K562 (cell line): ENCODE data around the gene HAAO. TPM values are rescaled to one million over a fixed set of nuclear protein-coding genes. Genes with fewer than 3 reads are reported as not detected.

ENCODE experiments used
- ASH1L ChIP-seq: fragments of 450-650 bp; IDR thresholded peaks from 2 replicates; pipeline ENCODE4 v1.6.1; 2018; ENCODE audit warnings: borderline replicate concordance, mild to moderate bottlenecking, low read depth; ENCODE audit not compliant: partially characterized antibody
- BHLHE40 ChIP-seq: IDR thresholded peaks from 2 replicates; pipeline ENCODE4 v1.6.1; 2011; ENCODE audit warnings: low read length, improper control_type of control experiment
- CREB1 ChIP-seq, 2 experiments: sonication (generic) in 1 of 2; formaldehyde crosslinking in 1 of 2; IDR thresholded peaks; 2 replicates each; pipeline versions ENCODE4 v1.6.1 to v1.8.0; 2012 to 2022; ENCODE audit warnings: inconsistent platforms in 1 of 2, mild to moderate bottlenecking in 1 of 2, missing genetic modification reagents in 1 of 2, moderate library complexity in 1 of 2
- GABPB1 ChIP-seq: sonication (generic); formaldehyde crosslinking; IDR thresholded peaks from 2 replicates; pipeline ENCODE4 v1.8.0; 2022; ENCODE audit warnings: mild to moderate bottlenecking, missing genetic modification reagents
- MNT ChIP-seq, 2 experiments: fragments of 450-650 bp; conservative IDR thresholded peaks; 2 replicates each; pipeline ENCODE4 v1.6.1; 2017; ENCODE audit warnings: mild to moderate bottlenecking in 2 of 2, moderate library complexity in 2 of 2
- NKRF ChIP-seq: fragments of 450-650 bp; IDR thresholded peaks from 2 replicates; pipeline ENCODE4 v1.6.1; 2016; ENCODE audit warnings: borderline replicate concordance
- NR2C2 ChIP-seq, 2 experiments: fragments of 200-800 bp in 1 of 2; sonication (Bioruptor generic) in 1 of 2; sonication (generic) in 1 of 2; formaldehyde crosslinking in 1 of 2; IDR thresholded peaks; 2 replicates each; pipeline versions ENCODE4 v1.6.1 to v1.8.0; 2016 to 2022; ENCODE audit warnings: mild to moderate bottlenecking in 1 of 2, missing compliant biosample characterization in 1 of 2, missing genetic modification characterization in 1 of 2, missing genetic modification reagents in 1 of 2
- SP2 ChIP-seq: IDR thresholded peaks from 2 replicates; pipeline ENCODE4 v1.6.1; 2011; ENCODE audit warnings: mild to moderate bottlenecking, low read depth, low read length, moderate library complexity; ENCODE audit not compliant: poor library complexity, severe bottlenecking; ENCODE audit errors: extremely low read depth
- UBTF ChIP-seq, 2 experiments: IDR thresholded peaks; 2 replicates each; pipeline ENCODE4 v1.6.1; 2012; ENCODE audit warnings: improper control_type of control experiment in 2 of 2, low read depth in 2 of 2, low read length in 2 of 2, borderline replicate concordance in 1 of 2
- USF1 ChIP-seq: sonication (generic); formaldehyde crosslinking; IDR thresholded peaks from 2 replicates; pipeline ENCODE4 v1.9.0; 2022; ENCODE audit warnings: mild to moderate bottlenecking, missing genetic modification reagents
- XRCC5 ChIP-seq: fragments of 200-400 bp; formaldehyde crosslinking; IDR thresholded peaks from 2 replicates; pipeline ENCODE4 v1.6.1; 2017; ENCODE audit warnings: low read depth, mild to moderate bottlenecking, low read length
- ZNF12 ChIP-seq: sonication (generic); formaldehyde crosslinking; IDR thresholded peaks from 2 replicates; pipeline ENCODE4 v1.4.0; 2020; ENCODE audit warnings: mild to moderate bottlenecking, missing genetic modification reagents
- ZNF717 ChIP-seq: fragments of 250-450 bp; sonication (Bioruptor Pico); IDR thresholded peaks from 2 replicates; pipeline ENCODE4 v1.5.0; 2021
- polyA plus RNA-seq, 8 experiments: library from polyadenylated mRNA; depleted of rRNA in 4 of 8; stranded (reverse) in 5 of 8; unstranded in 3 of 8; fragments of >200 nt; fragmentation: Nextera tagmentation in 2 of 8; fragmentation: Illumina TruSeq in 1 of 8; extraction: Ambion mirVana in 2 of 8; extraction: Trizol in 1 of 8; gene quantifications; 2 replicates each; pipeline versions ENCODE4 v1.2.1 to v1.2.3, GENCODE V29; 2011 to 2014; ENCODE audit warnings: inconsistent platforms in 1 of 8, missing spikeins in 1 of 8
- total RNA-seq, 7 experiments: library from RNA; depleted of rRNA in 6 of 7; stranded (reverse); fragments of >200 nt in 6 of 7; fragmentation: Illumina TruSeq in 2 of 7; extraction: Trizol in 2 of 7; gene quantifications; 2 replicates each; pipeline versions ENCODE4 v1.2.1 to v1.2.3, GENCODE V29; 2011 to 2021; ENCODE audit warnings: low replicate concordance in 1 of 7

Gene HAAO
- total and polyA plus RNA-seq, 9 of the 15 experiments (the other 6 are each of a cell fraction or from before 2014, with no cell fraction given), result not detected

- TF ChIP-seq CREB1 (IDR thresholded peaks at IDR 0.05) (no peak), CREB1 (CRISPR knock-in tag; IDR thresholded peaks at IDR 0.05) (peak; percentile 15; the same call in 1 of the 2 replicates), ZNF12 (CRISPR knock-in tag) (no peak), MNT (conservative IDR thresholded peaks at IDR 0.05) (peak; percentile 19 to 53; a peak in 1 of 4 replicates), ASH1L (no peak), XRCC5 (peak; percentile 77), GABPB1 (CRISPR knock-in tag) (no peak), BHLHE40 (peak; percentile 66), SP2 (no peak), ZNF717 (CRISPR knock-in tag) (no peak), USF1 (CRISPR knock-in tag) (peak; percentile 45; the same call in 1 of the 2 replicates), NKRF (no peak), NR2C2 (CRISPR knock-in tag; IDR thresholded peaks at IDR 0.05) (0 out of 2 replicates have a peak, but pooled peaks have one; percentile 48), NR2C2 (tag; IDR thresholded peaks at IDR 0.05) (no peak), UBTF (IDR thresholded peaks at IDR 0.05; ENCODE audit: borderline replicate concordance in 1 of 2, low read depth in 2 of 2, low read length in 2 of 2) (0 out of 4 replicates have a peak, but pooled peaks of 1 of the 2 experiments have one; percentile 33)
Measured at GRCh38 chr2:42828487-42829425, 36.4 kb upstream of the HAAO start (continued).
